Neural progenitor cell (in vitro differentiated cells): ENCODE results near the gene SLC25A42. TPM values are rescaled to one million over a fixed set of nuclear protein-coding genes. Genes with fewer than 3 reads are reported as not detected.

Experiments used
- DNase-seq: peaks from one replicate; pipeline ENCODE4 v3.0.0-alpha.2; 2016; ENCODE audit warnings: low spot score
- H2AFZ ChIP-seq: fragments of 200-600 bp; sonication (generic); replicated peaks from 2 replicates; pipeline ENCODE4 v1.6.1; 2016; ENCODE audit warnings: antibody characterized with exemption
- H3F3A ChIP-seq: fragments of 200-600 bp; sonication (generic); 2 replicates; pipeline ENCODE4 v1.6.1; 2016; ENCODE audit warnings: antibody characterized with exemption, low read depth
- H3K27ac ChIP-seq: fragments of 200-600 bp; sonication (generic); 2 replicates; pipeline ENCODE4 v1.5.1; 2016; ENCODE audit warnings: mild to moderate bottlenecking
- H3K27me3 ChIP-seq: fragments of 200-600 bp; sonication (generic); 2 replicates; pipeline ENCODE4 v1.6.1; 2016; ENCODE audit warnings: mild to moderate bottlenecking, moderate library complexity
- H3K36me3 ChIP-seq: fragments of 200-600 bp; sonication (generic); 2 replicates; pipeline ENCODE4 v1.5.1; 2016
- H3K4me1 ChIP-seq: fragments of 200-600 bp; sonication (generic); 2 replicates; pipeline ENCODE4 v1.6.1; 2016; ENCODE audit warnings: mixed run types
- H3K4me2 ChIP-seq: fragments of 200-600 bp; sonication (generic); 2 replicates; pipeline ENCODE4 v1.6.1; 2016
- H3K4me3 ChIP-seq: fragments of 200-600 bp; sonication (generic); 2 replicates; pipeline ENCODE4 v1.5.1; 2016
- H3K79me2 ChIP-seq: fragments of 200-600 bp; sonication (generic); 2 replicates; pipeline ENCODE4 v1.6.1; 2016; ENCODE audit warnings: low read depth
- H3K9ac ChIP-seq: fragments of 200-600 bp; sonication (generic); 2 replicates; pipeline ENCODE4 v1.6.1; 2016
- H3K9me3 ChIP-seq: fragments of 200-600 bp; sonication (generic); 2 replicates; pipeline ENCODE4 v1.5.1; 2016; ENCODE audit warnings: low read depth
- H4K20me1 ChIP-seq: fragments of 200-600 bp; sonication (generic); 2 replicates; pipeline ENCODE4 v1.6.1; 2016; ENCODE audit warnings: low read depth
- H3K27ac Mint-ChIP-seq: 3 replicates; pipeline ENCODE4 v1.8.0; 2021; ENCODE audit warnings: mixed read lengths
- H3K27me3 Mint-ChIP-seq: 2 replicates; pipeline ENCODE4 v1.8.0; 2022; ENCODE audit warnings: low read depth, mild to moderate bottlenecking, inconsistent platforms, moderate library complexity, mixed read lengths; ENCODE audit not compliant: insufficient read depth
- H3K36me3 Mint-ChIP-seq: 3 replicates; pipeline ENCODE4 v1.8.0; 2021; ENCODE audit warnings: mixed read lengths
- H3K4me1 Mint-ChIP-seq: 3 replicates; pipeline ENCODE4 v1.8.0; 2021; ENCODE audit warnings: mixed read lengths
- H3K4me3 Mint-ChIP-seq: 3 replicates; pipeline ENCODE4 v1.8.0; 2021; ENCODE audit warnings: mild to moderate bottlenecking, moderate library complexity, mixed read lengths
- H3K9me3 Mint-ChIP-seq: 3 replicates; pipeline ENCODE4 v1.8.0; 2020; ENCODE audit warnings: mixed read lengths
- CTCF ChIP-seq: fragments of 200-600 bp; sonication (generic); IDR thresholded peaks from 2 replicates; pipeline ENCODE4 v1.5.1; 2017; ENCODE audit warnings: antibody characterized with exemption, mild to moderate bottlenecking
- EZH2 ChIP-seq: fragments of 200-600 bp; sonication (generic); IDR thresholded peaks from 2 replicates; pipeline ENCODE4 v1.6.1; 2017; ENCODE audit warnings: antibody characterized with exemption, mild to moderate bottlenecking, moderate library complexity
- EZH2phosphoT487 ChIP-seq: fragments of 200-600 bp; sonication (generic); IDR thresholded peaks from 2 replicates; pipeline ENCODE4 v1.6.1; 2017; ENCODE audit warnings: antibody characterized with exemption
- total RNA-seq: library from RNA; depleted of rRNA; stranded (reverse); fragments of >200 nt; gene quantifications from 2 replicates; pipeline ENCODE4 v1.2.3, GENCODE V29; 2015; ENCODE audit warnings: low replicate concordance

SLC25A42 gene
- total RNA-seq, 1 donor from 2014 or later: 4.0 TPM

- peak; percentile 97 for DNase-seq
- H3K4me3 ChIP-seq: peak overlapping the region; percentile 34
- peaks cover 5% of the 10 kb centered on the region for H3K36me3 ChIP-seq
- peaks cover 5% of the 10 kb centered on the region for H3K4me1 ChIP-seq
- H3F3A ChIP-seq: peaks cover 7% of the 10 kb centered on the region
- TF ChIP-seq EZH2 (no peak), EZH2phosphoT487 (no peak), CTCF (no peak)
- no peaks in the 10 kb centered on the region for H3K79me2 ChIP-seq
- Mint-ChIP-seq H3K36me3 (peaks cover 25% of the 10 kb centered on the region), H3K4me3 (no peak overlapping the region), H3K4me1 (no peaks in the 10 kb centered on the region), H3K9me3 (peaks cover 9% of the 10 kb centered on the region), H3K27me3 (peaks cover 4% of the 10 kb centered on the region), H3K27ac (no peak overlapping the region)
- no peak overlapping the region for H3K27ac ChIP-seq
- H2AFZ ChIP-seq: no peak overlapping the region
- H3K27me3 ChIP-seq: no peaks in the 10 kb centered on the region
- H3K9ac ChIP-seq: no peak overlapping the region
- no peaks in the 10 kb centered on the region for H4K20me1 ChIP-seq
- H3K9me3 ChIP-seq: no peaks in the 10 kb centered on the region
- peak overlapping the region; percentile 69 for H3K4me2 ChIP-seq
Observed at GRCh38 chr19:19120308-19121231, 56.8 kb downstream of the SLC25A42 start.

- peak overlapping the region; percentile 69 for H3K4me2 ChIP-seq
Observed at GRCh38 chr19:19121371-19121770, 57.6 kb downstream of the SLC25A42 start.

GRCh38 chr19:19122902-19123301, 59.1 kb downstream of the SLC25A42 start:
- no peaks in the 10 kb centered on the region for H3K27me3 ChIP-seq
- no peak for DNase-seq
- H3K4me3 ChIP-seq: no peak overlapping the region
- Mint-ChIP-seq H3K4me1 (no peaks in the 10 kb centered on the region), H3K36me3 (peaks cover 26% of the 10 kb centered on the region), H3K9me3 (peaks cover 9% of the 10 kb centered on the region), H3K4me3 (no peak overlapping the region), H3K27me3 (peaks cover 2% of the 10 kb centered on the region), H3K27ac (no peak overlapping the region)
- no peak overlapping the region for H2AFZ ChIP-seq
- H3F3A ChIP-seq: peaks cover 7% of the 10 kb centered on the region
- H3K4me1 ChIP-seq: peaks cover 5% of the 10 kb centered on the region
- H3K9me3 ChIP-seq: no peaks in the 10 kb centered on the region
- no peak overlapping the region for H3K27ac ChIP-seq
- no peaks in the 10 kb centered on the region for H3K79me2 ChIP-seq
- no peak overlapping the region for H3K4me2 ChIP-seq
- H4K20me1 ChIP-seq: no peaks in the 10 kb centered on the region
- H3K9ac ChIP-seq: no peak overlapping the region
- no peak for TF ChIP-seq EZH2phosphoT487
- TF ChIP-seq EZH2: no peak
- TF ChIP-seq CTCF: no peak
- H3K36me3 ChIP-seq: peaks cover 5% of the 10 kb centered on the region

More at GRCh38 chr19:19121371-19121770, 57.6 kb downstream of the SLC25A42 start:
- Histone ChIP-seq H3K36me3 (peaks cover 5% of the 10 kb centered on the region), H3K9me3 (no peaks in the 10 kb centered on the region), H3K4me1 (peaks cover 5% of the 10 kb centered on the region), H3K79me2 (no peaks in the 10 kb centered on the region), H3K27ac (no peak overlapping the region), H3F3A (peaks cover 7% of the 10 kb centered on the region), H3K9ac (no peak overlapping the region), H2AFZ (no peak overlapping the region), H4K20me1 (no peaks in the 10 kb centered on the region), H3K27me3 (no peaks in the 10 kb centered on the region), H3K4me3 (no peak overlapping the region)
- no peaks in the 10 kb centered on the region for H3K4me1 Mint-ChIP-seq
- H3K27me3 Mint-ChIP-seq: peaks cover 2% of the 10 kb centered on the region
- no peak overlapping the region for H3K27ac Mint-ChIP-seq
- no peak for DNase-seq
- H3K4me3 Mint-ChIP-seq: no peak overlapping the region
- peaks cover 27% of the 10 kb centered on the region for H3K36me3 Mint-ChIP-seq
- H3K9me3 Mint-ChIP-seq: peaks cover 9% of the 10 kb centered on the region
- TF ChIP-seq CTCF (no peak), EZH2 (no peak), EZH2phosphoT487 (no peak)
